ENCODE measurements around the gene HK3.
"Not testable (repeated sequence)": the region's sequence is repeated elsewhere in the genome, so short reads cannot be mapped to it uniquely, and the experiment has no call there.

DNA sequence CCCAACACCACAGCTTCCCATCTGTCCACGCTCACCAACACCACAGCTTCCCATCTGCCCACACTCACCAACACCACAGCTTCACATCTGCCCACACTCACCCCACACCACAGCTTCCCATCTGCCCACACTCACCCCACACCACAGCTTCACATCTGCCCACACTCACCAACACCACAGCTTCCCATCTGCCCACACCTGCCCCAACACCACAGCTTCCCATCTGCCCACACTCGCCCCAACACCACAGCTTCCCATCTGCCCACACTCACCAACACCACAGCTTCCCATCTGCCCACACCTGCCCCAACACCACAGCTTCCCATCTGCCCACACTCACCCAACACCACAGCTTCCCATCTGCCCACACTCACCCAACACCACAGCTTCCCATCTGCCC lies 26.6 kb downstream of the HK3 start:
- TF ChIP-seq HDGF (IDR thresholded peaks at IDR 0.05; ENCODE audit: borderline replicate concordance); ARNT (IDR thresholded peaks at IDR 0.05): not testable (repeated sequence)

Data from HEK293T (cell line).